ENCODE data around the gene FMNL2.

FMNL2 gene

DNA sequence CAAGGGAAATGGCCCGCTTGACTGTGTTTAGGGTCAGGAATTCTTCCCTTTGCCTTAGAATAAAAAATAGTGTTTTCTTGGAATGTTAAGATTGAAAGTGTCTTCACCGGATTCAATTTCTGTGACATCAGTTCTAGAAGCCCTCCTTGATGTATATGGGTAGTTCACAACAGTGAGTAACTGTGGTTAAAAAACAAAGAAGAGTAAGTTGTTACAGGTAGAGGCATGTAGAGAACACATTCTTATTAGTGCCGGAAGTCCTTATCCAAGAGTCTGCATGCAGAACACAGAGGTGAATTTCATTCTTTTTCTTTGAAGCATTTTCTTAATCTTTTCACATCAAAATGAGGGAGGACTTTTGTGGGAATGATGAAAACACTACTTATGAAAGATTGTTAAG, 105.5 kb downstream of the FMNL2 start:
- H3K4me3 ChIP-seq (ENCODE audit: insufficient read depth in 1 of 2, low read depth in 1 of 2, low read length in 2 of 2), result no peak overlapping the region
- H3K4me1 ChIP-seq (ENCODE audit: control insufficient read depth, insufficient read depth, low read depth, low read length), result peaks cover 1% of the 10 kb centered on the region
- no peak overlapping the region for H3K9ac ChIP-seq (ENCODE audit: low read length)
- H4K8ac ChIP-seq (ENCODE audit: low read length), result no peak overlapping the region
- H3K4me2 ChIP-seq (ENCODE audit: low read length, poor library complexity, severe bottlenecking), result no peak overlapping the region
- no peak overlapping the region for H3K18ac ChIP-seq (ENCODE audit: low read depth in 1 of 2, low read length in 2 of 2)
- H3K4ac ChIP-seq (ENCODE audit: low read depth in 1 of 2, low read length in 2 of 2), result no peak overlapping the region
- H4K91ac ChIP-seq (ENCODE audit: low read length), result no peak overlapping the region
- H3K14ac ChIP-seq (ENCODE audit: low read length in 2 of 2), result no peak overlapping the region
- no peaks in the 10 kb centered on the region for H3K36me3 ChIP-seq (ENCODE audit: control insufficient read depth in 1 of 2, insufficient read depth in 2 of 2, low read depth in 1 of 2, low read length in 2 of 2)
- H2BK15ac ChIP-seq (ENCODE audit: low read depth, poor library complexity, severe bottlenecking), result no peak overlapping the region
- H2BK120ac ChIP-seq (ENCODE audit: low read depth, low read length), result no peak overlapping the region
- no peaks in the 10 kb centered on the region for H3K27me3 ChIP-seq (ENCODE audit: control insufficient read depth in 1 of 2, insufficient read depth in 1 of 2, low read length in 2 of 2)
- WGBS, result 69% methylated on average over 2 of the region's 3 CpGs
- H2AK5ac ChIP-seq (ENCODE audit: low read length, severe bottlenecking), result no peak overlapping the region
- no peak overlapping the region for H2BK5ac ChIP-seq (ENCODE audit: low read depth, low read length, poor library complexity, severe bottlenecking)
- H3K23ac ChIP-seq (ENCODE audit: low read length in 2 of 2), result no peak overlapping the region
- no peaks in the 10 kb centered on the region for H3K9me3 ChIP-seq (ENCODE audit: control insufficient read depth, low read length)
- H2BK12ac ChIP-seq (ENCODE audit: low read length in 2 of 2), result no peak overlapping the region
- no peak overlapping the region for H3K27ac ChIP-seq (ENCODE audit: low read length, poor library complexity, severe bottlenecking)
- no peak overlapping the region for H2AFZ ChIP-seq (ENCODE audit: low read depth, low read length)
- DNase-seq, result no peak
- peaks cover 37% of the 10 kb centered on the region for H3K79me1 ChIP-seq (replicated peaks; ENCODE audit: low read length, poor library complexity, severe bottlenecking)

- H2BK15ac ChIP-seq (ENCODE audit: low read depth, poor library complexity, severe bottlenecking), result no peak overlapping the region
- no peak overlapping the region for H2BK120ac ChIP-seq (ENCODE audit: low read depth, low read length)
- H2BK5ac ChIP-seq (ENCODE audit: low read depth, low read length, poor library complexity, severe bottlenecking), result no peak overlapping the region
- no peak overlapping the region for H3K18ac ChIP-seq (ENCODE audit: low read depth in 1 of 2, low read length in 2 of 2)
- no peak overlapping the region for H4K91ac ChIP-seq (ENCODE audit: low read length)
- H3K27me3 ChIP-seq (ENCODE audit: control insufficient read depth in 1 of 2, insufficient read depth in 1 of 2, low read length in 2 of 2), result no peaks in the 10 kb centered on the region
- no peak overlapping the region for H3K4me2 ChIP-seq (ENCODE audit: low read length, poor library complexity, severe bottlenecking)
- H3K79me1 ChIP-seq (replicated peaks; ENCODE audit: low read length, poor library complexity, severe bottlenecking), result peaks cover 26% of the 10 kb centered on the region
- H2AFZ ChIP-seq (ENCODE audit: low read depth, low read length), result no peak overlapping the region
- H3K4me3 ChIP-seq (ENCODE audit: insufficient read depth in 1 of 2, low read depth in 1 of 2, low read length in 2 of 2), result no peak overlapping the region
- no peak overlapping the region for H3K4ac ChIP-seq (ENCODE audit: low read depth in 1 of 2, low read length in 2 of 2)
- H3K27ac ChIP-seq (ENCODE audit: low read length, poor library complexity, severe bottlenecking), result no peak overlapping the region
- H2BK12ac ChIP-seq (ENCODE audit: low read length in 2 of 2), result no peak overlapping the region
- no peak overlapping the region for H3K9ac ChIP-seq (ENCODE audit: low read length)
- H2AK5ac ChIP-seq (ENCODE audit: low read length, severe bottlenecking), result no peak overlapping the region
- DNase-seq, result no peak
- H3K23ac ChIP-seq (ENCODE audit: low read length in 2 of 2), result no peak overlapping the region
- no peaks in the 10 kb centered on the region for H3K36me3 ChIP-seq (ENCODE audit: control insufficient read depth in 1 of 2, insufficient read depth in 2 of 2, low read depth in 1 of 2, low read length in 2 of 2)
- no peak overlapping the region for H4K8ac ChIP-seq (ENCODE audit: low read length)
- no peaks in the 10 kb centered on the region for H3K9me3 ChIP-seq (ENCODE audit: control insufficient read depth, low read length)
- H3K4me1 ChIP-seq (ENCODE audit: control insufficient read depth, insufficient read depth, low read depth, low read length), result peaks cover 1% of the 10 kb centered on the region
- 92% methylated on average over 6 of the region's 7 CpGs for WGBS
- no peak overlapping the region for H3K14ac ChIP-seq (ENCODE audit: low read length in 2 of 2)
Measured at GRCh38 chr2:152441961-152442360, 107.0 kb downstream of the FMNL2 start.

GRCh38 chr2:152443771-152444170, 108.8 kb downstream of the FMNL2 start:
- H3K4me3 ChIP-seq (ENCODE audit: insufficient read depth in 1 of 2, low read depth in 1 of 2, low read length in 2 of 2), result peak overlapping the region in 1 of 2 experiments; percentile 38

GRCh38 chr2:152444448-152444847, 109.5 kb downstream of the FMNL2 start:
- H3K27me3 ChIP-seq (ENCODE audit: control insufficient read depth in 1 of 2, insufficient read depth in 1 of 2, low read length in 2 of 2), result no peaks in the 10 kb centered on the region
- WGBS, result 95% methylated on average over 2 of the region's 3 CpGs

More at GRCh38 chr2:152443771-152444170, 108.8 kb downstream of the FMNL2 start:
- Histone ChIP-seq H3K4me1 (ENCODE audit: control insufficient read depth, insufficient read depth, low read depth, low read length) (peaks cover 1% of the 10 kb centered on the region), H2BK15ac (ENCODE audit: low read depth, poor library complexity, severe bottlenecking) (no peak overlapping the region), H3K36me3 (ENCODE audit: control insufficient read depth in 1 of 2, insufficient read depth in 2 of 2, low read depth in 1 of 2, low read length in 2 of 2) (no peaks in the 10 kb centered on the region), H4K91ac (ENCODE audit: low read length) (no peak overlapping the region), H3K9ac (ENCODE audit: low read length) (peak overlapping the region; percentile 5), H2BK5ac (ENCODE audit: low read depth, low read length, poor library complexity, severe bottlenecking) (no peak overlapping the region), H2BK120ac (ENCODE audit: low read depth, low read length) (no peak overlapping the region), H3K27me3 (ENCODE audit: control insufficient read depth in 1 of 2, insufficient read depth in 1 of 2, low read length in 2 of 2) (no peaks in the 10 kb centered on the region), H2BK12ac (ENCODE audit: low read length in 2 of 2) (no peak overlapping the region), H3K18ac (ENCODE audit: low read depth in 1 of 2, low read length in 2 of 2) (no peak overlapping the region), H2AFZ (ENCODE audit: low read depth, low read length) (no peak overlapping the region), H3K27ac (ENCODE audit: low read length, poor library complexity, severe bottlenecking) (no peak overlapping the region), H2AK5ac (ENCODE audit: low read length, severe bottlenecking) (no peak overlapping the region), H4K8ac (ENCODE audit: low read length) (no peak overlapping the region), H3K23ac (ENCODE audit: low read length in 2 of 2) (no peak overlapping the region), H3K79me1 (replicated peaks; ENCODE audit: low read length, poor library complexity, severe bottlenecking) (peaks cover 27% of the 10 kb centered on the region), H3K4ac (ENCODE audit: low read depth in 1 of 2, low read length in 2 of 2) (no peak overlapping the region), H3K14ac (ENCODE audit: low read length in 2 of 2) (no peak overlapping the region), H3K4me2 (ENCODE audit: low read length, poor library complexity, severe bottlenecking) (no peak overlapping the region), H3K9me3 (ENCODE audit: control insufficient read depth, low read length) (no peaks in the 10 kb centered on the region)
- DNase-seq, result no peak
- WGBS, result 94% methylated on average over 6 of the region's 6 CpGs

More at GRCh38 chr2:152444448-152444847, 109.5 kb downstream of the FMNL2 start:
- no peaks in the 10 kb centered on the region for H3K36me3 ChIP-seq (ENCODE audit: control insufficient read depth in 1 of 2, insufficient read depth in 2 of 2, low read depth in 1 of 2, low read length in 2 of 2)
- no peak overlapping the region for H3K27ac ChIP-seq (ENCODE audit: low read length, poor library complexity, severe bottlenecking)
- H3K9me3 ChIP-seq (ENCODE audit: control insufficient read depth, low read length), result no peaks in the 10 kb centered on the region
- no peak overlapping the region for H2BK5ac ChIP-seq (ENCODE audit: low read depth, low read length, poor library complexity, severe bottlenecking)
- H3K9ac ChIP-seq (ENCODE audit: low read length), result peak overlapping the region; percentile 5
- H2BK120ac ChIP-seq (ENCODE audit: low read depth, low read length), result no peak overlapping the region
- no peak for DNase-seq
- H3K18ac ChIP-seq (ENCODE audit: low read depth in 1 of 2, low read length in 2 of 2), result no peak overlapping the region
- no peak overlapping the region for H3K23ac ChIP-seq (ENCODE audit: low read length in 2 of 2)
- H2BK12ac ChIP-seq (ENCODE audit: low read length in 2 of 2), result no peak overlapping the region
- H4K91ac ChIP-seq (ENCODE audit: low read length), result no peak overlapping the region
- no peak overlapping the region for H3K4me2 ChIP-seq (ENCODE audit: low read length, poor library complexity, severe bottlenecking)
- H3K14ac ChIP-seq (ENCODE audit: low read length in 2 of 2), result no peak overlapping the region
- H3K4me1 ChIP-seq (ENCODE audit: control insufficient read depth, insufficient read depth, low read depth, low read length), result peaks cover 1% of the 10 kb centered on the region
- H2BK15ac ChIP-seq (ENCODE audit: low read depth, poor library complexity, severe bottlenecking), result no peak overlapping the region
- H4K8ac ChIP-seq (ENCODE audit: low read length), result no peak overlapping the region
- no peak overlapping the region for H3K4ac ChIP-seq (ENCODE audit: low read depth in 1 of 2, low read length in 2 of 2)
- peak overlapping the region in 1 of 2 experiments; percentile 38 for H3K4me3 ChIP-seq (ENCODE audit: insufficient read depth in 1 of 2, low read depth in 1 of 2, low read length in 2 of 2)
- H2AFZ ChIP-seq (ENCODE audit: low read depth, low read length), result no peak overlapping the region
- no peak overlapping the region for H2AK5ac ChIP-seq (ENCODE audit: low read length, severe bottlenecking)
- peaks cover 30% of the 10 kb centered on the region for H3K79me1 ChIP-seq (replicated peaks; ENCODE audit: low read length, poor library complexity, severe bottlenecking)

All from mesenchymal stem cell (in vitro differentiated cells and primary cell).